ENCODE measurements around the gene SEMA5B. TPM values are rescaled to one million over a fixed set of nuclear protein-coding genes. Genes with fewer than 3 reads are reported as not detected.

The SEMA5B gene
- total RNA-seq, 1 experiment from 2014 or later = 9.4 TPM

GRCh38 chr3:122977746-122978466, 49.7 kb downstream of the SEMA5B start:
- Histone ChIP-seq H3K9me3 (ENCODE audit: control insufficient read depth, low read depth, low read length) (no peaks in the 10 kb centered on the region), H4K20me1 (ENCODE audit: control insufficient read depth, insufficient read depth, insufficient read length) (peaks cover 2% of the 10 kb centered on the region), H2AFZ (ENCODE audit: low read length) (no peak overlapping the region), H2AK5ac (ENCODE audit: insufficient read length, low read length) (no peak overlapping the region), H2BK20ac (ENCODE audit: low read depth, low read length, poor library complexity, severe bottlenecking) (no peak overlapping the region), H3K4me2 (ENCODE audit: insufficient read depth, insufficient read length, low read length) (no peak overlapping the region), H2BK12ac (ENCODE audit: insufficient read length, low read depth, low read length) (no peak overlapping the region), H3K27ac (ENCODE audit: insufficient read length, low read depth, low read length) (no peak overlapping the region), H4K5ac (ENCODE audit: insufficient read length, low read depth, low read length) (no peak overlapping the region), H2BK120ac (ENCODE audit: low read depth, low read length, poor library complexity, severe bottlenecking) (no peak overlapping the region), H3K9ac (ENCODE audit: extremely low read depth, insufficient read length, low read length) (no peak overlapping the region), H4K91ac (ENCODE audit: insufficient read length, low read depth, low read length) (no peak overlapping the region), H3T11ph (ENCODE audit: low read length) (no peak overlapping the region), H3K27me3 (ENCODE audit: insufficient read depth, low read length) (no peaks in the 10 kb centered on the region; the same call in 1 of the 2 replicates), H3K79me1 (ENCODE audit: insufficient read depth, low read depth, low read length, poor library complexity, severe bottlenecking) (no peaks in the 10 kb centered on the region), H3K79me2 (ENCODE audit: insufficient read depth, low read length) (no peaks in the 10 kb centered on the region), H3K23me2 (ENCODE audit: insufficient read length, low read depth, low read length, poor library complexity, severe bottlenecking) (no peaks in the 10 kb centered on the region), H3K4me1 (ENCODE audit: insufficient read depth, low read length) (peaks cover 13% of the 10 kb centered on the region; the same call in 1 of the 2 replicates), H3K4ac (ENCODE audit: low read depth, low read length) (no peak overlapping the region), H2BK15ac (ENCODE audit: low read depth, low read length) (no peak overlapping the region), H3K56ac (ENCODE audit: insufficient read length, low read depth, low read length) (no peak overlapping the region), H3K18ac (ENCODE audit: insufficient read length, low read depth, low read length) (no peak overlapping the region), H3K23ac (ENCODE audit: insufficient read length, low read depth, low read length) (no peak overlapping the region), H3K14ac (ENCODE audit: insufficient read depth, low read length) (no peak overlapping the region; the same call in 1 of the 2 replicates), H4K8ac (replicated peaks; ENCODE audit: insufficient read length, low read depth, low read length) (no peak overlapping the region), H2BK5ac (ENCODE audit: insufficient read length, low read length) (no peak overlapping the region)
- Mint-ChIP-seq H3K36me3 (ENCODE audit: insufficient read depth in 1 of 3, low read depth in 3 of 3) (no peaks in the 10 kb centered on the region; a peak in 1 of 7 replicates), H3K4me3 (peak overlapping the region in 1 of 2 experiments; percentile 27; a peak in 1 of 5 replicates), H3K27me3 (ENCODE audit: low read depth) (peaks cover 27% of the 10 kb centered on the region), H3K27ac (peak overlapping the region in 1 of 3 experiments; percentile 24; a peak in 1 of 7 replicates), H3K4me1 (peaks cover 70 to 77% of the 10 kb centered on the region in 2 experiments), H3K9me3 (no peaks in the 10 kb centered on the region)
- WGBS (ENCODE audit: extremely low coverage, insufficient read length, low lambda C conversion rate) = no CpG with 5 or more reads among the region's 14 CpGs
- peak; percentile 67 for DNase-seq
- no peak for TF ChIP-seq CTCF (conservative IDR thresholded peaks at IDR 0.05)

Measured in H9 (cell line).